OCI-LY3 (cell line): ENCODE data around the gene PPP2CA.

Experiments
- H2AFZ ChIP-seq: fragments of 200-600, 300-600 bp; shearing (Covaris generic); 2 replicates; pipeline ENCODE4 v1.6.0; 2014; ENCODE audit warnings: antibody characterized with exemption, low read depth, low read length
- H3K27ac ChIP-seq: fragments of 200-600, 300-600 bp; sonication (generic); 2 replicates; pipeline ENCODE4 v1.5.1; 2014; ENCODE audit warnings: mild to moderate bottlenecking, low read length, moderate library complexity, mixed read lengths
- H3K27me3 ChIP-seq: fragments of 200-600, 300-600 bp; sonication (generic); 2 replicates; pipeline ENCODE4 v1.6.1; 2014; ENCODE audit warnings: low read depth, low read length, mixed read lengths
- H3K36me3 ChIP-seq: fragments of 200-600, 300-600 bp; sonication (generic); replicated peaks from 2 replicates; pipeline ENCODE3; 2014; ENCODE audit warnings: low read depth, low read length, mixed read lengths
- H3K4me1 ChIP-seq: fragments of 300-600, 200-600 bp; sonication (generic); 2 replicates; pipeline ENCODE4 v1.6.1; 2014; ENCODE audit warnings: low read length, mixed read lengths
- H3K4me2 ChIP-seq: fragments of 200-600, 300-600 bp; sonication (generic); 2 replicates; pipeline ENCODE4 v1.6.1; 2014; ENCODE audit warnings: low read length, mixed read lengths
- H3K4me3 ChIP-seq: fragments of 300-600, 200-600 bp; sonication (generic); 2 replicates; pipeline ENCODE4 v1.5.1; 2014; ENCODE audit warnings: antibody characterized with exemption, mild to moderate bottlenecking, low read length, moderate library complexity
- H3K79me2 ChIP-seq: fragments of 300-600, 200-600 bp; shearing (Covaris generic); 2 replicates; pipeline ENCODE4 v1.6.1; 2014; ENCODE audit warnings: mild to moderate bottlenecking, low read length, mixed read lengths
- H3K9ac ChIP-seq: fragments of 300-600, 200-600 bp; shearing (Covaris generic); 2 replicates; pipeline ENCODE4 v1.6.0; 2014; ENCODE audit warnings: mild to moderate bottlenecking, low read length, moderate library complexity
- H3K9me3 ChIP-seq: fragments of 200-600, 300-600 bp; shearing (Covaris generic); 2 replicates; pipeline ENCODE4 v1.6.1; 2014; ENCODE audit warnings: low read length, mixed read lengths; ENCODE audit not compliant: insufficient read depth
- H4K20me1 ChIP-seq: fragments of 200-600, 300-600 bp; sonication (generic); 2 replicates; pipeline ENCODE4 v1.6.1; 2016; ENCODE audit warnings: low read length, mixed read lengths; ENCODE audit not compliant: insufficient read depth
- CTCF ChIP-seq: fragments of 200-600, 300-600 bp; sonication (generic); IDR thresholded peaks from 2 replicates; pipeline ENCODE4 v1.5.1; 2014; ENCODE audit warnings: antibody characterized with exemption, low read length, low read depth
- EZH2phosphoT487 ChIP-seq: fragments of 200-600 bp; shearing (Covaris generic); IDR thresholded peaks from 2 replicates; pipeline ENCODE4 v1.6.1; 2018; ENCODE audit warnings: antibody characterized with exemption, mixed run types, low read depth

The PPP2CA gene

GRCh38 chr5:134247428-134248224 lies 21.8 kb upstream of the PPP2CA start:
- no peaks in the 10 kb centered on the region for H3K27me3 ChIP-seq
- no peak overlapping the region for H3K9ac ChIP-seq
- no peak overlapping the region for H3K27ac ChIP-seq
- H3K36me3 ChIP-seq: no peaks in the 10 kb centered on the region
- peaks cover 5% of the 10 kb centered on the region; the same call in 1 of the 2 replicates for H3K4me1 ChIP-seq
- H4K20me1 ChIP-seq: no peaks in the 10 kb centered on the region
- H3K4me3 ChIP-seq: no peak overlapping the region
- H3K9me3 ChIP-seq: no peaks in the 10 kb centered on the region
- H3K79me2 ChIP-seq: no peaks in the 10 kb centered on the region
- H3K4me2 ChIP-seq: no peak overlapping the region
- no peak overlapping the region for H2AFZ ChIP-seq
- no peak for TF ChIP-seq CTCF
- TF ChIP-seq EZH2phosphoT487: no peak

GRCh38 chr5:134246771-134247427 lies 21.0 kb upstream of the PPP2CA start:
- TF ChIP-seq EZH2phosphoT487 (no peak), CTCF (no peak)
- no peaks in the 10 kb centered on the region for H3K79me2 ChIP-seq
- H4K20me1 ChIP-seq: no peaks in the 10 kb centered on the region
- H2AFZ ChIP-seq: no peak overlapping the region
- no peak overlapping the region for H3K9ac ChIP-seq
- H3K4me1 ChIP-seq: peaks cover 5% of the 10 kb centered on the region; the same call in 1 of the 2 replicates
- no peak overlapping the region for H3K4me2 ChIP-seq
- no peaks in the 10 kb centered on the region for H3K36me3 ChIP-seq
- no peaks in the 10 kb centered on the region for H3K27me3 ChIP-seq
- H3K9me3 ChIP-seq: no peaks in the 10 kb centered on the region
- H3K4me3 ChIP-seq: no peak overlapping the region
- H3K27ac ChIP-seq: no peak overlapping the region

GRCh38 chr5:134245692-134246091 lies 19.8 kb upstream of the PPP2CA start:
- no peak overlapping the region for H3K4me2 ChIP-seq
- H3K9ac ChIP-seq: no peak overlapping the region
- no peaks in the 10 kb centered on the region for H3K36me3 ChIP-seq
- no peaks in the 10 kb centered on the region for H4K20me1 ChIP-seq
- H3K79me2 ChIP-seq: no peaks in the 10 kb centered on the region
- H3K27ac ChIP-seq: no peak overlapping the region
- H3K4me3 ChIP-seq: no peak overlapping the region
- no peak for TF ChIP-seq CTCF
- no peak for TF ChIP-seq EZH2phosphoT487
- H3K27me3 ChIP-seq: 0 out of 2 replicates have a peak, but pooled peaks cover under 1% of the 10 kb centered on the region
- H3K9me3 ChIP-seq: no peaks in the 10 kb centered on the region
- no peak overlapping the region for H2AFZ ChIP-seq
- H3K4me1 ChIP-seq: peaks cover 5% of the 10 kb centered on the region; the same call in 1 of the 2 replicates

- no peak overlapping the region for H3K4me3 ChIP-seq
- H3K9me3 ChIP-seq: no peaks in the 10 kb centered on the region
- H3K27ac ChIP-seq: no peak overlapping the region
- no peak overlapping the region for H2AFZ ChIP-seq
- TF ChIP-seq EZH2phosphoT487 (no peak), CTCF (no peak)
- H3K79me2 ChIP-seq: no peaks in the 10 kb centered on the region
- H3K27me3 ChIP-seq: peaks cover 6% of the 10 kb centered on the region; the same call in 1 of the 2 replicates
- no peak overlapping the region for H3K9ac ChIP-seq
- H3K4me1 ChIP-seq: peaks cover 5% of the 10 kb centered on the region; the same call in 1 of the 2 replicates
- H3K4me2 ChIP-seq: no peak overlapping the region
- H4K20me1 ChIP-seq: no peaks in the 10 kb centered on the region
- no peaks in the 10 kb centered on the region for H3K36me3 ChIP-seq
Observed at GRCh38 chr5:134245101-134245604, 19.3 kb upstream of the PPP2CA start.
